MCF 10A (cell line): Measurements from ENCODE around the gene BLCAP. TPM values are rescaled to one million over a fixed set of nuclear protein-coding genes. Genes with fewer than 3 reads are reported as not detected.

Experiments used
- BruUV-seq: library from RNA; stranded (reverse); fragments of 400-500 nt; replicated peaks from 2 replicates; lab custom pipeline; 2021; lab: Mats Ljungman, UMichigan
- CTCF ChIA-PET: fragments of 300-600 bp; sonication (Branson Sonifier 250); formaldehyde crosslinking; extraction: SDS; loops from one replicate; lab custom pipeline; 2021; ENCODE audit warnings: antibody characterized with exemption, inconsistent platforms; lab: Yijun Ruan, JAX
- POLR2A ChIA-PET: fragments of 300-600, 350-650 bp; sonication (Branson Sonifier 250); formaldehyde crosslinking; extraction: SDS; loops from one replicate; lab custom pipeline; 2020; ENCODE audit warnings: antibody characterized with exemption, inconsistent platforms; lab: Yijun Ruan, JAX
- DNase-seq: peaks from one replicate; pipeline ENCODE4 v3.0.0-alpha.2; 2018; ENCODE audit not compliant: unreplicated experiment
- H3K27ac Mint-ChIP-seq: one replicate; pipeline ENCODE4 v1.8.0; 2022; ENCODE audit warnings: mild to moderate bottlenecking, low read depth, mixed read lengths; ENCODE audit not compliant: unreplicated experiment
- H3K27me3 Mint-ChIP-seq: one replicate; pipeline ENCODE4 v1.8.0; 2022; ENCODE audit warnings: mixed read lengths; ENCODE audit not compliant: insufficient read depth, unreplicated experiment
- H3K36me3 Mint-ChIP-seq: one replicate; pipeline ENCODE4 v1.8.0; 2022; ENCODE audit warnings: mild to moderate bottlenecking, moderate library complexity, mixed read lengths; ENCODE audit not compliant: insufficient read depth, unreplicated experiment
- H3K4me1 Mint-ChIP-seq: one replicate; pipeline ENCODE4 v1.8.0; 2022; ENCODE audit warnings: mixed read lengths; ENCODE audit not compliant: insufficient read depth, unreplicated experiment
- H3K4me3 Mint-ChIP-seq: one replicate; pipeline ENCODE4 v1.8.0; 2022; ENCODE audit warnings: mild to moderate bottlenecking, moderate library complexity, mixed read lengths; ENCODE audit not compliant: unreplicated experiment
- H3K9me3 Mint-ChIP-seq: one replicate; pipeline ENCODE4 v1.8.0; 2022; ENCODE audit warnings: mixed read lengths; ENCODE audit not compliant: unreplicated experiment
- intact Hi-C: fragments of 100-400 bp; cut with micrococcal nuclease; formaldehyde crosslinking; loops from 2 replicates; pipeline ENCODE4 v1.14.1; 2022
- total RNA-seq: library from RNA; stranded (reverse); gene quantifications from 2 replicates; pipeline ENCODE4 v1.2.3, GENCODE V29; 2022
- TF ChIP-seq, protein P1 (sequence below): fragments of 200-600 bp; IDR thresholded peaks from one replicate; pipeline ENCODE4 v1.8.0; 2022; ENCODE audit warnings: antibody characterized with exemption, mild to moderate bottlenecking; ENCODE audit not compliant: unreplicated experiment

Gene BLCAP
- total RNA-seq, 1 experiment from 2014 or later = 105 TPM

DNA sequence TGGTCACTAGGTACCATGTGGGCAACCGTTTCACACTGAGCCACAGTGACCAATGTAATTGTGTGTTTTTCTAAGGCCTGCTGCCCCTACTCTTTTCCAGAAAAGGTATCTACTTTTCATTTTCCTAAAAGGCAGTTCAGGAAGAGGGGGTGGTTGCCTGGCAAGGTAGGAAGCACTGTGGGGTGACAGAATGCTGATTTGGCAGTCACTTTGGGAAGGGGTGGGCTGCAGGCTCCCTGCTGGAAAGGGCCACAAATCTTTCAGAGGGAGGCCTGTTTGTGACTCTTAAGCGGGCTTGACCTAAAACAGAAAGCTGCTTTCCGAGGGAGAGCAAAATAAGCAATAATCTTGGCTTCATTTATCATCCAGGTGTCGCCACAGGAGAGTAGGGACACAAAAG, 11.8 kb downstream of the BLCAP start:
- H3K4me1 Mint-ChIP-seq = peaks cover 27% of the 10 kb centered on the region
- H3K36me3 Mint-ChIP-seq = peaks cover 92% of the 10 kb centered on the region

DNA sequence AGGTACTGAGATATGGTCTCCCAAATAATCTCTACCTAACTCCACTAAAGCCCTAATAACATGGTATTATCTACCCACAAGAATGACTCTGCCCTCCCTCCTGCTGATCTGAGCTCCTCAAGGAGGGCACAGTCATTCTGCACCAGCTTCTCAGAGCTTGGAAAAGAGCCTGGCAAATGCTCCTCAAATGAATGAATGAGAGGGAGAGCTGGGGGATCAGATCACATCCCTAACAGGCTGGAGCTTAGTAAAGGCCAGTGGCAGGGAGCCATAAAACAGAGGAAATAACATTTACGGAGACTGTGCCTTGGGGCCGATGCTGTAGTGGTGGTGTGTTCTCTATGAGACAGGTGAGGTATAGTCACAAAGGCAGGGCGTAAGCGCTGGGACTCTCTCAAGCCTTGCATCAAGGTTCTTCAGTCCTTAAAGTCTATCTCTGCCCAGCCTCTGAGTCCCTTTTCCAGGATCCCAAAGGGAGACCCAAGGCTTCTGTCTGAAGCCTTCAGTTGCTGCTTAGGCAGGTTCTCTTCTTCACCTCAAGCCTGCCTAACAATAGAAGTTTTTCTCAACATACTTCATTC, 13.8 kb downstream of the BLCAP start:
- H3K4me1 Mint-ChIP-seq = peaks cover 17% of the 10 kb centered on the region
- H3K9me3 Mint-ChIP-seq = no peaks in the 10 kb centered on the region
- DNase-seq = no peak
- intact Hi-C loops = no loop called here
- BruUV-seq = no TSS peak
- CTCF ChIA-PET = interaction anchor here (0.7 to 2.1 kb wide), 4 partner anchors 12 to 238 kb away, joined by 3 to 6 read pairs (median 4); no protein-coding TSS in a partner anchor
- TF ChIP-seq, protein P1, sequence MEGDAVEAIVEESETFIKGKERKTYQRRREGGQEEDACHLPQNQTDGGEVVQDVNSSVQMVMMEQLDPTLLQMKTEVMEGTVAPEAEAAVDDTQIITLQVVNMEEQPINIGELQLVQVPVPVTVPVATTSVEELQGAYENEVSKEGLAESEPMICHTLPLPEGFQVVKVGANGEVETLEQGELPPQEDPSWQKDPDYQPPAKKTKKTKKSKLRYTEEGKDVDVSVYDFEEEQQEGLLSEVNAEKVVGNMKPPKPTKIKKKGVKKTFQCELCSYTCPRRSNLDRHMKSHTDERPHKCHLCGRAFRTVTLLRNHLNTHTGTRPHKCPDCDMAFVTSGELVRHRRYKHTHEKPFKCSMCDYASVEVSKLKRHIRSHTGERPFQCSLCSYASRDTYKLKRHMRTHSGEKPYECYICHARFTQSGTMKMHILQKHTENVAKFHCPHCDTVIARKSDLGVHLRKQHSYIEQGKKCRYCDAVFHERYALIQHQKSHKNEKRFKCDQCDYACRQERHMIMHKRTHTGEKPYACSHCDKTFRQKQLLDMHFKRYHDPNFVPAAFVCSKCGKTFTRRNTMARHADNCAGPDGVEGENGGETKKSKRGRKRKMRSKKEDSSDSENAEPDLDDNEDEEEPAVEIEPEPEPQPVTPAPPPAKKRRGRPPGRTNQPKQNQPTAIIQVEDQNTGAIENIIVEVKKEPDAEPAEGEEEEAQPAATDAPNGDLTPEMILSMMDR = no peak
- no peak overlapping the region for H3K27ac Mint-ChIP-seq
- H3K27me3 Mint-ChIP-seq = no peaks in the 10 kb centered on the region
- POLR2A ChIA-PET = interaction anchor here (0.6 to 5.1 kb wide), 8 partner anchors 8 to 480 kb away, joined by 3 to 34 read pairs (median 4); partner anchors contain the start of gene BLCAP
- peaks cover 93% of the 10 kb centered on the region for H3K36me3 Mint-ChIP-seq
- no peak overlapping the region for H3K4me3 Mint-ChIP-seq

More for the DNA sequence above, 11.8 kb downstream of the BLCAP start:
- H3K4me3 Mint-ChIP-seq = no peak overlapping the region
- no peak for DNase-seq
- H3K27ac Mint-ChIP-seq = no peak overlapping the region
- no peaks in the 10 kb centered on the region for H3K9me3 Mint-ChIP-seq
- TF ChIP-seq, protein P1 = no peak
- H3K27me3 Mint-ChIP-seq = no peaks in the 10 kb centered on the region
- ChIA-PET CTCF (interaction anchor here (0.6 kb wide), 2 partner anchors 13 to 41 kb away, joined by 5 read pairs; no protein-coding TSS in a partner anchor), POLR2A (interaction anchor here (0.9 to 2.9 kb wide), 6 partner anchors 8 to 25 kb away, joined by 3 to 14 read pairs (median 6); partner anchors contain the start of gene BLCAP)
- no TSS peak for BruUV-seq
- intact Hi-C loops = no loop called here

DNA sequence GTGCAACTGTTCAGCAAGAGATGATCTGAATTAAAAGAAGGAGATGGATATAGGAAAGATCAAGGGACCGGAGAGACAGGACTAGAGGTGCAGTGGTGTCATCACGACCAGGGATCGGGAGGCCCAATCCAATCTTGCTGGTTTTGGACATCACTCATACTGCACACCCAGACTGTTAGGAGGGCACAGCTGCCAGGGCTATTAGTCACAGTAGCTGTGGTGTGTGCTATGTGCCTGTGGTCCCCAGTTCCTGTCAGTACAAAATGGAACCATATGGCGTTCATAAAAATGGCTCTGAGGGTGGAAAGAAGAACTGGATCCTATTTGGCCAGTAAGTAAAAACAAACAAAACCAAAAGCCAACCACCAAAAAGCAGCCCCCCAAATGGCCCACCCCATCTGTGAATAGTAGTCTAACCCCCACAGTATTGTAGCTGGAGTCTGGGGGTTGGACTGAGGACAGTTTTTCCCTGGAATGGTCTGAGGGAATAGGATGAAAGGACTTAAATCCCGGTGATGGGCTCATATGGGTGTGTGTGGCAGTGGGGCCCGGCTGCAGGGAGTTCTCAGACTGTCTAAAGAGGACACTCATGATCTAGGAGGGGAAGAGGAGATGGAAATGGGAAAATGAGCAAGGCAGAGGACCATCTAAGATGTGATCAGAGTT, 15.9 kb downstream of the BLCAP start:
- Mint-ChIP-seq H3K9me3 (no peaks in the 10 kb centered on the region), H3K27me3 (no peaks in the 10 kb centered on the region), H3K4me3 (no peak overlapping the region), H3K4me1 (peaks cover 10% of the 10 kb centered on the region), H3K27ac (no peak overlapping the region), H3K36me3 (peaks cover 74% of the 10 kb centered on the region)
- no peak for DNase-seq
- ChIA-PET POLR2A (interaction anchor here (1.3 to 5.1 kb wide), 2 partner anchors 9 to 14 kb away, joined by 3 to 34 read pairs; partner anchors contain the start of gene BLCAP), CTCF (interaction anchor here (2.1 kb wide), 1 partner anchor 10 kb away, joined by 6 read pairs; no protein-coding TSS in a partner anchor)
- intact Hi-C loops = no loop called here
- TF ChIP-seq, protein P1 = no peak
- no TSS peak for BruUV-seq

DNA sequence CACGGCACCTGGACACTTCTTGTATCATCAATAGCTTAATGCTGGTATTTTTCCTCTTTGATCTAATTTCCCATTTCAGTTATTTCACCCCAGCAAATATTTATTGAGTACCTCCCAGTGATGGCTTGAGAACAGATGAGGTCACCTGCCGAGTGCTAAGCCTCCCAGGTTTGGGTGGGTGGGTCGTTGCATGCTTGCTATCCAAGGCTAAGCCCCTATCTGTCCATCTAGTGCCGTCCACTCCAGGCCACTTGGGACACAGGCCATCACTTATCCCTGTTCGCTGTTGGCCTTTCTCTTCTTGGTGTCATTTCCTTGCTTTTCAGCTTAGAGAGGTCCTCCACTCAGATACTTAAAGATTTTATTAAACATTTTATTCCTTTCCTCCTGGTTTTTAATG, 17.4 kb downstream of the BLCAP start:
- Mint-ChIP-seq H3K27me3 (no peaks in the 10 kb centered on the region), H3K9me3 (no peaks in the 10 kb centered on the region), H3K27ac (no peak overlapping the region), H3K4me1 (peaks cover 10% of the 10 kb centered on the region), H3K36me3 (peaks cover 59% of the 10 kb centered on the region), H3K4me3 (no peak overlapping the region)
- intact Hi-C loops = no loop called here
- BruUV-seq = no TSS peak
- TF ChIP-seq, protein P1 = no peak
- ChIA-PET POLR2A (interaction anchor here (1.0 to 5.1 kb wide), 5 partner anchors 8 to 97 kb away, joined by 3 to 34 read pairs (median 4); partner anchors contain the start of gene BLCAP), CTCF (interaction anchor here (1.0 kb wide), 1 partner anchor 240 kb away, joined by 3 read pairs; no protein-coding TSS in a partner anchor)
- DNase-seq = no peak
